Ishikawa (cell line): ENCODE results near the gene GNB3.

Experiments
- CEBPB ChIP-seq: IDR thresholded peaks from 2 replicates; pipeline ENCODE4 v1.6.1; 2012
- CREB1 ChIP-seq: IDR thresholded peaks from 2 replicates; pipeline ENCODE4 v1.6.1; 2012; ENCODE audit warnings: low read depth
- EGR1 ChIP-seq: IDR thresholded peaks from 2 replicates; pipeline ENCODE4 v1.6.1; 2012
- EP300 ChIP-seq: IDR thresholded peaks from 2 replicates; pipeline ENCODE4 v1.6.1; 2012; ENCODE audit warnings: borderline replicate concordance
- FOXM1 ChIP-seq: IDR thresholded peaks from 2 replicates; pipeline ENCODE4 v1.6.1; 2012; ENCODE audit warnings: low read depth, borderline replicate concordance
- NFIC ChIP-seq: IDR thresholded peaks from 2 replicates; pipeline ENCODE4 v1.6.1; 2012
- RAD21 ChIP-seq: IDR thresholded peaks from 2 replicates; pipeline ENCODE4 v1.6.1; 2012; ENCODE audit warnings: low read depth
- TAF1 ChIP-seq: IDR thresholded peaks from 2 replicates; pipeline ENCODE4 v1.6.1; 2012; ENCODE audit warnings: low read depth, mild to moderate bottlenecking
- TCF12 ChIP-seq: IDR thresholded peaks from 2 replicates; pipeline ENCODE4 v1.6.1; 2012; ENCODE audit warnings: low read depth
- TEAD4 ChIP-seq: IDR thresholded peaks from 2 replicates; pipeline ENCODE4 v1.6.1; 2012
- YY1 ChIP-seq: IDR thresholded peaks from 2 replicates; pipeline ENCODE4 v1.6.1; 2012; ENCODE audit warnings: low read depth
- ZBTB7A ChIP-seq: IDR thresholded peaks from 2 replicates; pipeline ENCODE4 v1.6.1; 2012; ENCODE audit warnings: low read depth
- TF ChIP-seq, protein P1 (sequence below): IDR thresholded peaks from 2 replicates; pipeline ENCODE4 v1.6.1; 2012
- TF ChIP-seq, protein P2 (sequence below): IDR thresholded peaks from 2 replicates; pipeline ENCODE4 v1.6.1; 2012
- TF ChIP-seq, protein P3 (sequence below): IDR thresholded peaks from 2 replicates; pipeline ENCODE4 v1.6.1; 2012; ENCODE audit warnings: low read depth, mild to moderate bottlenecking

The GNB3 gene

DNA sequence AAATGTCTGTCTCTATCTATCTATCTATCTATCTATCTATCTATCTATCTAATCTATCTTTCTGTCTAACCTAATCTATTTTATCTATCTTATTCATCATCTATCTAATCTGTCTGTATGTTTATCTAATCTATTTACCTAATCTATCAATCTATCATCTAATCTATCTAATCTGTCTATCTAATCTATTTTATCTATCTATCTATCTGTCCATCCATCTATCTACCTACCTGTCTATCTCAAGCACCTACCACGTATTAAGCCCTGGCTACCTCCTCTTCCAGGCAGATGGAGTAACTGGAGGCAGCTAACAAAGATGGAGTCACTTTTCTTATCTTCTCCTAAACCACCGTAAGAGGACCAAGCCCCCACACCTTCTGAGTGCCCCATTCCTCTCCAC is 45.6 kb upstream of the GNB3 start:
- no peak for TF ChIP-seq YY1
- TF ChIP-seq CEBPB, result no peak
- no peak for TF ChIP-seq NFIC
- no peak for TF ChIP-seq FOXM1
- TF ChIP-seq EGR1, result no peak
- TF ChIP-seq, protein P1, sequence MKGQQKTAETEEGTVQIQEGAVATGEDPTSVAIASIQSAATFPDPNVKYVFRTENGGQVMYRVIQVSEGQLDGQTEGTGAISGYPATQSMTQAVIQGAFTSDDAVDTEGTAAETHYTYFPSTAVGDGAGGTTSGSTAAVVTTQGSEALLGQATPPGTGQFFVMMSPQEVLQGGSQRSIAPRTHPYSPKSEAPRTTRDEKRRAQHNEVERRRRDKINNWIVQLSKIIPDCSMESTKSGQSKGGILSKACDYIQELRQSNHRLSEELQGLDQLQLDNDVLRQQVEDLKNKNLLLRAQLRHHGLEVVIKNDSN, result no peak
- no peak for TF ChIP-seq ZBTB7A
- no peak for TF ChIP-seq RAD21
- TF ChIP-seq, protein P2, sequence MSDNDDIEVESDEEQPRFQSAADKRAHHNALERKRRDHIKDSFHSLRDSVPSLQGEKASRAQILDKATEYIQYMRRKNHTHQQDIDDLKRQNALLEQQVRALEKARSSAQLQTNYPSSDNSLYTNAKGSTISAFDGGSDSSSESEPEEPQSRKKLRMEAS, result no peak
- TF ChIP-seq EP300, result no peak
- no peak for TF ChIP-seq TEAD4
- TF ChIP-seq, protein P3, sequence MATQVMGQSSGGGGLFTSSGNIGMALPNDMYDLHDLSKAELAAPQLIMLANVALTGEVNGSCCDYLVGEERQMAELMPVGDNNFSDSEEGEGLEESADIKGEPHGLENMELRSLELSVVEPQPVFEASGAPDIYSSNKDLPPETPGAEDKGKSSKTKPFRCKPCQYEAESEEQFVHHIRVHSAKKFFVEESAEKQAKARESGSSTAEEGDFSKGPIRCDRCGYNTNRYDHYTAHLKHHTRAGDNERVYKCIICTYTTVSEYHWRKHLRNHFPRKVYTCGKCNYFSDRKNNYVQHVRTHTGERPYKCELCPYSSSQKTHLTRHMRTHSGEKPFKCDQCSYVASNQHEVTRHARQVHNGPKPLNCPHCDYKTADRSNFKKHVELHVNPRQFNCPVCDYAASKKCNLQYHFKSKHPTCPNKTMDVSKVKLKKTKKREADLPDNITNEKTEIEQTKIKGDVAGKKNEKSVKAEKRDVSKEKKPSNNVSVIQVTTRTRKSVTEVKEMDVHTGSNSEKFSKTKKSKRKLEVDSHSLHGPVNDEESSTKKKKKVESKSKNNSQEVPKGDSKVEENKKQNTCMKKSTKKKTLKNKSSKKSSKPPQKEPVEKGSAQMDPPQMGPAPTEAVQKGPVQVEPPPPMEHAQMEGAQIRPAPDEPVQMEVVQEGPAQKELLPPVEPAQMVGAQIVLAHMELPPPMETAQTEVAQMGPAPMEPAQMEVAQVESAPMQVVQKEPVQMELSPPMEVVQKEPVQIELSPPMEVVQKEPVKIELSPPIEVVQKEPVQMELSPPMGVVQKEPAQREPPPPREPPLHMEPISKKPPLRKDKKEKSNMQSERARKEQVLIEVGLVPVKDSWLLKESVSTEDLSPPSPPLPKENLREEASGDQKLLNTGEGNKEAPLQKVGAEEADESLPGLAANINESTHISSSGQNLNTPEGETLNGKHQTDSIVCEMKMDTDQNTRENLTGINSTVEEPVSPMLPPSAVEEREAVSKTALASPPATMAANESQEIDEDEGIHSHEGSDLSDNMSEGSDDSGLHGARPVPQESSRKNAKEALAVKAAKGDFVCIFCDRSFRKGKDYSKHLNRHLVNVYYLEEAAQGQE, result no peak
- no peak for TF ChIP-seq TAF1
- TF ChIP-seq TCF12, result no peak
- no peak for TF ChIP-seq CREB1

DNA sequence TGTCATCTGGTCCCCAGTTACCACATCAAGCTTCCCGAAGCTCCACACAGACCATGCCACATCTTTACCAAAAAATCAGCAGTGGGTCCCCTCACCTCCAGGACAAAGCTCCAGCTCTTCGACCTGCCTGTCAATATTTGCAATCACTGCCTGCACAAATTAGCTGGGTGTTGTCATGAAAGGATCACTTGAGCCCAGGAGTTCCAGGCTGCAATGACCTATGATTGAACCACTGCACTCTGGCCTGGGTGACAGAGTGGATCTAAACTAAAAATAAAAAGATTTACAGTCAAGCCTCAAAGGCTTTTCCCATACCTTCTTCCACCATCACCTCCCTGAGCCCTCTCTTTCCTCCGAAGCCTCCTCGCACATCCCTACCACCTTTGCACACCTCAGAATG is 44.1 kb upstream of the GNB3 start:
- TF ChIP-seq CEBPB (no peak), TAF1 (no peak), EP300 (no peak), NFIC (no peak), TEAD4 (no peak), ZBTB7A (no peak)
- TF ChIP-seq, protein P2, result no peak
- TF ChIP-seq, protein P1, result no peak

DNA sequence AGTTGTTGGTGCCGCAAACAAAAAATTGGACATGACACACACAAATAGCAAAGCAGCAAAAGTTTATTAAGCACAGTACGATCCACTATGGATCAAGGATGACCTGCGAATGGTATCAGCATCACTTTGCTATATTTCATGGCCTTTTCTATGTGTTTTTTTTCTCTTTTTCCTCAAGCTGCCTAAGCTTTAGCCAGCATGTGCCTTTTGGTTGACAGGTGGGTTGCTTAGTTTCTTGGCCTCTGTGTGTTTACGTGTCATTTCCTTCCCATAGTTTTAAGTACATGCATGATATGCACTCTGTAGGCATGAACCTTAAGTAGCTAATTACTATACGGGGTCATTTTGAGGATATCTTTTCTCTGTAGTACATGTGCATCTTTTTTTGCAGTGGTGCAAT is 41.6 kb upstream of the GNB3 start:
- no peak for TF ChIP-seq CEBPB
- no peak for TF ChIP-seq CREB1
- no peak for TF ChIP-seq YY1
- TF ChIP-seq EP300, result no peak
- no peak for TF ChIP-seq ZBTB7A
- no peak for TF ChIP-seq EGR1

DNA sequence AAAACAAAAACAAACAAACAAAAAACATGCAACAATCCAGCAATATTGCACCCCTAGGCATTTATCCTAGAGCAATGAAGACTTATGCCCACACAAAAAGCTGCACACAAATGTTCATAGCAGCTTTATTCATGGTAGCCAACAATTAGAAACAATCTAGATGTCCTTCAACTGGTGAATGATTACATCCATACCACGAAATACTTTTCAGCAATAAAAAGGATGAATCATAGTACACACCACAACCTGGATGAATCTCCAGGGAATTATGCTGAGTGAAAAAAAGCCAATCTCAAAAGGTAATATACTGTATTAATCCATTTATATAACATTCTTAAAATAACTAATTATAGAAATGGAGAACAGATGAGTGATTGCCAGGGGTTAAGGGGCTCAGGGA is 33.6 kb upstream of the GNB3 start:
- TF ChIP-seq RAD21 (no peak), CREB1 (no peak), ZBTB7A (no peak), TCF12 (no peak), CEBPB (no peak), FOXM1 (no peak), NFIC (no peak), EP300 (no peak), EGR1 (no peak), TEAD4 (no peak)
- TF ChIP-seq, protein P1, result no peak

DNA sequence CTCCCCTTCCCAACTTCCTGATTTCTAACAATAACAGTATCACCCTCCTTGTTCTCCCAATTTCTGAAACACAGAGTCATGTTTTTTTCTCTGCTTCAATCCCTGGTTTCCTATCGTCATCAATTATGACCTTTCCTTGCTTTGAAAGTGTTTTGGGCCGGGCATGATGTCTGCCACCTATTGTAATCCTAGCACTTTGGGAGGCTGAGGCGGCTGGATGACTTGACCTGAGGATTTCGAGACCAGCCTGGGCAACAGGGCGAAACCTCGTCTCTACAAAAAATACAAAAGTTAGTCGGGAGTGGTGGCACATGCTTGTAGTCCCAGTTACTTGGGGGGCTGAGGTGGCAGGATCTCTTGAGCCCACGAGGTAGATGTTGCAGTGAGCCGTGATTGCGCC is 31.7 kb upstream of the GNB3 start:
- TF ChIP-seq CEBPB (0 out of 2 replicates have a peak, but pooled peaks have one; percentile 6), TCF12 (no peak), TAF1 (no peak)

DNA sequence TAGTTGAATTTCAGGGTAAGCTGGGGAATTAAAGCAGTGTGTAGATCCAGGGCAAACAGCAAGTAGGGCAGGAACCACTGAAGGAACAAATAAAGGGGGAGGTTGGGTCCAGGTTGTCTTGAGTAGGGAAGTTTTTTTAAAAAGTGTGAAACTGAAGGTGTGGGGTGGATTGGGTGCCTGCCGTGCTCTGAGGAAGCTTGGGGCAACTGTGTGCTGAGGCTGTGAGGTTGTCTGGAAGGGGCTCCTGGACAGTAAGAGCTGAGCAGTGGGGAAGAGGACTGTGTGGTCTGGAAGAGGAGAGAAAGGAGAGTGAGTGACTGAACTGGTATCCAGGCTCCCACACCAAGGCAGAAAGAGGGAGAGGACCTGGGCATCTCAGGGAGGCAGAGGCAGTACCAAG is 30.0 kb upstream of the GNB3 start:
- TF ChIP-seq ZBTB7A, result no peak
- TF ChIP-seq, protein P1, result no peak
- TF ChIP-seq CREB1, result no peak
- TF ChIP-seq YY1, result no peak
- TF ChIP-seq, protein P2, result no peak
- TF ChIP-seq RAD21, result no peak

DNA sequence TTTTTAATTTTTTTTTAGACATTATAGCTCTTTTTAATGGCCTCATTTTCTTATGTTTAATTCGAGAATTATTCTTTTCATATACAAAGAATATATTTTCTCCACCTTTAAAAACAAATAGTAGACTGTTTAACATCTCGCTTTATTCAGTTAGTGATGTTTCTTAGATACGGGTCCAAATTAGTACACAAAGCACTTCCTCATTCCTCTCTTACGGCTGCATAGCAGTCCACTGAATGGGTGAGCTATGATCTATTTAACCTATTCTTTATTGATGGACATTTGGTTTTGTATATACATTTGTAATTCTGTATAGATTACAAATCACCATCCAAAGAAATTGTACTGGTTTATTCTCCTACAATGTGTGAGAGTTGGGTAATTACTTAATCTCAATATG is 27.4 kb upstream of the GNB3 start:
- TF ChIP-seq CREB1 (no peak), TCF12 (no peak), YY1 (no peak), TEAD4 (no peak), CEBPB (no peak), EP300 (no peak), FOXM1 (no peak), EGR1 (no peak), ZBTB7A (no peak), NFIC (no peak), RAD21 (no peak), TAF1 (no peak)
- TF ChIP-seq, protein P3, result no peak
- TF ChIP-seq, protein P2, result no peak
- TF ChIP-seq, protein P1, result no peak
